Measurements from ENCODE around the gene SSMEM1. TPM values are rescaled to one million over a fixed set of nuclear protein-coding genes. Genes with fewer than 3 reads are reported as not detected.
"Not testable (repeated sequence)": the region's sequence is repeated elsewhere in the genome, so short reads cannot be mapped to it uniquely, and the experiment has no call there.

SSMEM1 gene
- total RNA-seq, 8 experiments from 2014 or later: not detected

DNA sequence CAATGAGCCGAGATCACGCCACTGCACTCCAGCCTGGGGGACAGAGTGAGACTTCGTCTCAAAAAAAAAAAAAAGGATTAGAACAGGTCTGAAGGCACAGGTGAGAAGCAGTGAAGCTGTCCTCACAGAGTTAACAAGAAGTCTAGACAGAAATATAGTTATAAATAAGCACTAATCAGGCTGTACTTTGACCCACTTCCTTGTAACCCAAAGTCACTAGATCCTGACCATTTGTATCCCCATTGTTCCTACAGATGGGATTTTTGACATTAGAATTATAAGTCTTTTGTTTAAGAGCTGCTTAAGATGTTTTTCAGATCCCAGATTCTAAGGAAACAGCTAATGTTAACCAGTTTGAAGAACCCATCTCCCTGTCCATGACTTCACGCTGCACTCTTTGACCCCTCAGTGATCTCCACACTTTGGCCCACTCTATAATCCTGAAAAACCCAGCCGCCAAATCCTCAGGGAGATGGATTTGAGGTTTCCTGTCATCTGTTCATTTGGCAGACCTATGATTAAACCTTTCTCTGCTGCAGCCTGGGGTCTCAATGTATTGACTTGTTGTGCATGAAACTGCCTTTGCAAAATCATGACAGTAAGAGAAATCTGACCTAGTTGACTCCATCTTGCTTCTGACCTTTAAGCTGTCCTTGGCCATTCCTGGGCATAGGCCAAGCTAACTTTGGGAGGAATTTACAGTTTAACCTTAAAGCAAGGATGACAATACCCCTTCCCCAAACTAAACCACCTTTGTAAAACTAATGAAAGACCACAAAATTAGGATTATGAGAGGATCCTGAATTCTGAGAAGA, 11.4 kb downstream of the SSMEM1 start:
- 78 to 100% (median 100%) methylated on average over 1 to 5 of the region's 5 CpGs; no CpG with 5 or more reads in 1 of the 10 experiments for WGBS, 10 experiments
- Histone ChIP-seq H3K4me1 (replicated peaks in 1 of 2) (no peaks in the 10 kb centered on the region), H3K27ac (no peak overlapping the region), H3K4me3 (no peak overlapping the region)
- in situ Hi-C loops (cut with MboI; ENCODE audit: low pct_unique_long_range_greater_than_20kb in 2 of 9, low sequenced_read_pairs in 9 of 9, unreplicated experiment in 9 of 9): loop anchor here in 3 of 9 experiments (25.0 kb wide), 3 partner anchors 218 to 493 kb away; partner anchors contain the start of genes CEP41 (in 1 of the 3) and MEST (in 1 of the 3)
- no peak for ATAC-seq (replicated peaks in 6 of 8)

DNA sequence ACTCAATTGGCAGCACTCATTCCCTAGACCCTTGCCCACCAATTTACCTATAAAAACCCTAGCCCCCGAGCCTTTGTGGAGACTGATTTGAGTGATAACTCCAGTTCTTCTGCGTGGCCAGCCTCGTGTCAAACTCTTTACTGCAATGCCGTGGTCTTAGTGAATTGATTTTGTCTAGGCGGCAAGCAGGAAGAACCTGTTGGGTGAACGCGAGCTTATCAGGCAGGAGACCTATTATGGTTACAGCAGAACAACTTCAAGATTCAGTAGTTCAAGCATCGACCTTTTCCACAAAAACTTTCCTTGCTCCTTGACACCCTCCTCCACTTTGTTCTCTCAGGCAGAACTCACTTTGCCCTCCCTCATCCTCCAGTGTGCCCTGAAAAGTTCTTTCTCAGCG, 12.2 kb downstream of the SSMEM1 start:
- Histone ChIP-seq H3K4me3 (no peak overlapping the region), H3K27ac (no peak overlapping the region), H3K4me1 (replicated peaks in 1 of 2) (no peaks in the 10 kb centered on the region)
- WGBS, 10 experiments: 40 to 95% (median 84%) methylated on average over 1 to 6 of the region's 9 CpGs; no CpG with 5 or more reads in 2 of the 10 experiments
- in situ Hi-C loops (cut with MboI; ENCODE audit: low pct_unique_long_range_greater_than_20kb in 2 of 9, low sequenced_read_pairs in 9 of 9, unreplicated experiment in 9 of 9): loop anchor here in 3 of 9 experiments (25.0 kb wide), 3 partner anchors 217 to 492 kb away; partner anchors contain the start of genes CEP41 (in 1 of the 3) and MEST (in 1 of the 3)
- no peak for ATAC-seq (replicated peaks in 6 of 8)

DNA sequence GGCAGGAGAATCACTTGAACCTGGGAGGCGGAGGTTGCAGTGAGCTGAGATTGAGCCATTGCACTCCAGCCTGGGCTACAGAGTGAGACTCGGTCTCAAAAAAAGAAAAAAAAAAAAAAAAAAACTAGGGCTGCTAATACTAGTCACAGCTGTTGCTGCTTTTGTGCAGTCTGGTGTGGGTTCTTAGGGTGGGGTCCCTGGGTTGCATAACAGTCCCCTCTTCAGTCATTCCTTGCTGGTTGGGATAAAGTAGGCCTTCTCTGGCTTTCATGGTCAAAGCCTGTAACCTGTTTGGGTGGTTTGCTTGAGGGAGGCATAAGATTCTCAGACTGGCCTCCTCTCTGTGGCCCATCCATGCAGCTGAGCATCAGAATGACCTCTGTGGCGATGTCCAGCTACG, 14.1 kb downstream of the SSMEM1 start:
- ATAC-seq (replicated peaks in 6 of 8): peak in 1 of 8 experiments; percentile 39
- no peak overlapping the region for H3K4me3 ChIP-seq
- whole genome bisulfite sequencing, 10 experiments: 36 to 100% (median 87%) methylated on average over 1 to 4 of the region's 4 CpGs; no CpG with 5 or more reads in 4 of the 10 experiments
- in situ Hi-C loops (cut with MboI; ENCODE audit: low pct_unique_long_range_greater_than_20kb in 2 of 9, low sequenced_read_pairs in 9 of 9, unreplicated experiment in 9 of 9): loop anchor here in 3 of 9 experiments (25.0 kb wide), 3 partner anchors 216 to 491 kb away; partner anchors contain the start of genes CEP41 (in 1 of the 3) and MEST (in 1 of the 3)
- no peaks in the 10 kb centered on the region for H3K4me1 ChIP-seq (replicated peaks in 1 of 2)
- no peak overlapping the region for H3K27ac ChIP-seq

DNA sequence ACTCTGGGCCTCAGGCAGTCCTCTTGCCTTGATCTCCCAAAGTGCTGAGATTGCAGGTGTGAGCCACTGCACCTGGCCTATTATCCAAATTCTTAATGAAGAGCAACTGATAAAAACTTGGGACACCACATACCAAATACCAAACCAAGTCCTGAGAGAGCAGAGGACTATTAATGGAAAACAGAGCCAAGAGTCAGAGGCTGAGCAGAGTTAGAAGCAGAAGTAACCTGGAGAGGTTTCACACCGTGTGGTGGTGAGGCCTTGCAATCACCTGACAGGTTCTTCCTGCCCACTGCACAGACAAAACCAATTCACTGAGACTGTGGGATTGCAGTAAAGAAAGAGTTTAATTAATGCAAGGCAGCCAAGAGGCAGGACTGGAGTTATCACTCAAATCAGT, 16.0 kb downstream of the SSMEM1 start:
- in situ Hi-C loops (cut with MboI; ENCODE audit: low pct_unique_long_range_greater_than_20kb in 2 of 9, low sequenced_read_pairs in 9 of 9, unreplicated experiment in 9 of 9): loop anchor here in 3 of 9 experiments (25.0 kb wide), 3 partner anchors 214 to 489 kb away; partner anchors contain the start of genes CEP41 (in 1 of the 3) and MEST (in 1 of the 3)
- 100% methylated on average over 1 of the region's 1 CpG; no CpG with 5 or more reads in 9 of the 10 experiments for WGBS, 10 experiments
- no peak for ATAC-seq (replicated peaks in 6 of 8)
- Histone ChIP-seq H3K4me3 (no peak overlapping the region), H3K4me1 (replicated peaks in 1 of 2) (peaks cover 7 to 8% of the 10 kb centered on the region in 2 donors), H3K27ac (no peak overlapping the region)

DNA sequence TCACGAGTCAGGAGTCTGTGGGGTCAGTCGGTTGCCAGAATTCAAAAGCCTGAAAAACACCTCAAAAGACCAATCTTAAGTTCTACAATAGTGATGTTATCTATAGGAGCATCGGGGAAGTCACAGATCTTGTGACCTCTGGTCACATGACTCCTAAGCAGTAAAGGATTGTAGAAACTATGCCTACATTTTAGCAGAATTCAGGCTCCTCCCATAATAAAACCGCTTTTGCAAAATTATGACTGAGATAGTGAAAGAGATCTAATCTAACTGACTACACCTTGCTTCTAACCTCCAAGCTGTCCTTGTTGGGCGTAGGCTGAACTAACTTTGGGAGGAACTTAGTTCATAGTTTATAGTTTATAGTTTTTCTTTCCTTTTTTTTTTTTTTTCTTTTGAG, 16.6 kb downstream of the SSMEM1 start:
- peaks cover 12 to 14% of the 10 kb centered on the region in 2 donors for H3K4me1 ChIP-seq (replicated peaks in 1 of 2)
- no peak overlapping the region for H3K27ac ChIP-seq
- no peak overlapping the region for H3K4me3 ChIP-seq
- no peak for ATAC-seq (replicated peaks in 6 of 8)
- in situ Hi-C loops (cut with MboI; ENCODE audit: low pct_unique_long_range_greater_than_20kb in 2 of 9, low sequenced_read_pairs in 9 of 9, unreplicated experiment in 9 of 9): loop anchor here in 3 of 9 experiments (25.0 kb wide), 3 partner anchors 213 to 488 kb away; partner anchors contain the start of genes CEP41 (in 1 of the 3) and MEST (in 1 of the 3)
- 60 to 94% (median 82%) methylated on average over 1 to 4 of the region's 5 CpGs; no CpG with 5 or more reads in 3 of the 10 experiments for whole genome bisulfite sequencing, 10 experiments

DNA sequence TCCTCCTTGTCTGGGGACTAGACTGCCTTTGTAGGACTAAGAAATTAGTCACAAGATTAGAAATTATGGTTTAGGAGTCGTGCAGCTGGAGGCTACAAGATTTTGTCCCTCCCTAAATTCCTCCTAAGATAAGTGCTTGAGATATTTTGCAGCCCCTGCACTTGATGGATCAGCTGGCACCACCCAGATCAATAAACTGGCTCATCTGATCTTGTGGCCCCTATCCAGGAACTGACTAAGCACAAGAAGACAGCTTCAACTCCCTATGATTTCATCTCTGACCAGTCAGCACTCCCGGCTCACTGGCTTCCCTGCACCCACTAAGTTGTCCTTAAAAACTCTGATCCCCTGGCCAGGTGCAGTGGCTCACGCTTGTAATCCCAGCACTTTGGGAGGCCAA, 17.3 kb downstream of the SSMEM1 start:
- H3K4me3 ChIP-seq; ATAC-seq (replicated peaks in 6 of 8); H3K27ac ChIP-seq: not testable (repeated sequence)
- 58 to 94% (median 89%) methylated on average over 2 to 3 of the region's 3 CpGs; no CpG with 5 or more reads in 7 of the 10 experiments for WGBS, 10 experiments
- peaks cover 14 to 18% of the 10 kb centered on the region in 2 donors for H3K4me1 ChIP-seq (replicated peaks in 1 of 2)
- in situ Hi-C loops (cut with MboI; ENCODE audit: low pct_unique_long_range_greater_than_20kb in 2 of 9, low sequenced_read_pairs in 9 of 9, unreplicated experiment in 9 of 9): loop anchor here in 4 of 9 experiments (25.0 kb wide), 3 partner anchors 212 to 487 kb away; partner anchors contain the start of genes CEP41 (in 1 of the 4) and MEST (in 1 of the 4)

DNA sequence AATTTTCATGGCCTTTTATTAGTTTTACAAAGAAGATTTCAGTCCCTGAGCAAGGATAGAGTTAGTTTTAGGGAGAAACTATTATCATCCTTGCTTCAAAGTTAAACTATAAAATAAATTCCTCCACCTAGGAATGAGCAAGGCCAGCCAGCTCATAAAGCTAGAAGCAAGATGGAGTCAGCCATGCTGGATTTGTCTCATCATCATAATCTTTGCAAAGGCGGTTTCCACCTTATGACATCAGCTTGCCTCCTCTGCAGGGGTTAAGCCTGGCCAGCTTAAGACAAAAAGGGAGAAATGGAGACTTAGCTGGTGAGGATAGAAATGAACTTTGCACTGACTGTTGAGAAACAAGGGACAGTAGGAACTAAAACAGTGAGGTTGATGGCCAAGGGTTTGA, 18.7 kb downstream of the SSMEM1 start:
- peaks cover 14 to 18% of the 10 kb centered on the region in 2 donors for H3K4me1 ChIP-seq (replicated peaks in 1 of 2)
- in situ Hi-C loops (cut with MboI; ENCODE audit: low pct_unique_long_range_greater_than_20kb in 2 of 9, low sequenced_read_pairs in 9 of 9, unreplicated experiment in 9 of 9): loop anchor here in 1 of 9 experiments (25.0 kb wide), 1 partner anchor 486 kb away; no protein-coding TSS in a partner anchor
- ATAC-seq (replicated peaks in 6 of 8): no peak
- H3K4me3 ChIP-seq: no peak overlapping the region
- 50 to 100% (median 94%) methylated on average over 1 of the region's 1 CpG; no CpG with 5 or more reads in 4 of the 10 experiments for WGBS, 10 experiments
- H3K27ac ChIP-seq: no peak overlapping the region

DNA sequence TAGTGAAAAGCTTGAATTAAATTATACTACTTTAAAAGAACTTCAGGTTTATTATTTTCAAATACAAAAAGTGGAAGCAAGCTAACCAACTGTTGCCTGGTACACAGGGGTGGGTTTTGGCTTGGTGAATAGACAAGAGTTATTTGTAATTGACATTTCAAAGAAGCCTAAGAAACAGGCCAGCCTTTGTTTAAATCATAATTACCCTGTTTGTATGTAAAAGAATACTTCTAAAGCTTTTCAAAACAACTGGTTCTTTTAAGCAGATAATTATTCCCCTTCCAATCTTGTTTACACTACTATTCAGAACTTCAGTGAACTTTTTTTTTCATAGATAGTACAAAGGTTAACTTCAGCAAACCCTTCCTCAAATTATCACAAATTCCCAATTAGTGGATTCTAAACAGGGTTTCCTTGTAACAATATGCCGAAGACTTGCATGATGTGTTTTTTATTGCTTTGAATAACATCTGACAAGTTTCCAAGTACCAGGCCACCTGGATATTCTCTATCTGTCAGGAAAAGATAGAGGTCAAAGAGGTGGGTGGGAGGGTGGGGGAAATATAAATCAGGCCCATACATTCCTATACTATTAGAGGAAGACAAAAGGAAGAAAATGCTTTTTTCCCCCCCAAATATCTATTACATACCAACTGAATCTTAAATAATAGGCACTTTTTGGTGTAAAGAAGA, 20.4 kb downstream of the SSMEM1 start:
- Histone ChIP-seq H3K4me3 (no peak overlapping the region), H3K27ac (no peak overlapping the region), H3K4me1 (replicated peaks in 1 of 2) (peaks cover 18 to 22% of the 10 kb centered on the region in 2 donors)
- 20 to 100% (median 50%) methylated on average over 1 of the region's 1 CpG; no CpG with 5 or more reads in 6 of the 10 experiments for WGBS, 10 experiments
- peak in 4 of 8 experiments; percentile 40 to 71 (median 54) for ATAC-seq (replicated peaks in 6 of 8)
- in situ Hi-C loops (cut with MboI; ENCODE audit: low pct_unique_long_range_greater_than_20kb in 2 of 9, low sequenced_read_pairs in 9 of 9, unreplicated experiment in 9 of 9): loop anchor here in 1 of 9 experiments (25.0 kb wide), 1 partner anchor 484 kb away; no protein-coding TSS in a partner anchor

DNA sequence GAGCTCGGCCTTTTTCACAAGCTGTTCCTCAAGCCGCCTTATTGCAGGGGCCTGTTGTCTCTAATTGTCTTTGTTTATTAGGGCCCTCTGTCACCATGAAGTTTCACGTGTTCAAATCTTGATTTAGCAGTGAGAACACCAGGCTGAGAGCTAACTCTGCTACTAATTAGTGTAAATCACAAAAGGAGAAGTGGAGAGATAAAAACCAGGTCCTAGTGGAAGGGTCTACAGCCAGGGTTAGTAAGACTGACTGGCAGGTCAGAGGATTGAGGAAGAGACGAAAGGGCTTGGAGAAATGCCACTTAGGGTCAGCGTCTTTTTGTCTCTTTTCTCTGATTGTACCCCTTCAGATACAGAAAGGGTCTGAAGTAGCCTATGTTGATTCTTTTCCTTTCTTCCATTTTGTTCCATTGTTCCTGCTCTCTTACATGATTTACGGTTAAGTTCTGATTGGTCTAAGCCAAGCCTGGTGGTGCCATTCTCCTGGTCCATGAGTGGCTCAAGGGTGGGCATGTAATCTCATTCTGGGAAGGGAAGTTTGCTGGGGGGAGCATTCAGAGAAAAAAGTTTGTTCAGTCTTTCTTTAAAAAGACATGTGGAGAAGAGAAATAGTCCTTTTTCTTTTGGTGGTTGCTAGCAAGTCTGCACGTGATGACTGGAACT, 21.3 kb downstream of the SSMEM1 start:
- ATAC-seq (replicated peaks in 6 of 8): peak in 5 of 8 experiments; percentile 12 to 62 (median 24)
- Histone ChIP-seq H3K4me3 (no peak overlapping the region), H3K4me1 (replicated peaks in 1 of 2) (peaks cover 18 to 22% of the 10 kb centered on the region in 2 donors), H3K27ac (no peak overlapping the region)
- WGBS, 10 experiments: 0 to 67% (median 45%) methylated on average over 1 to 6 of the region's 7 CpGs; no CpG with 5 or more reads in 1 of the 10 experiments
- in situ Hi-C loops (cut with MboI; ENCODE audit: low pct_unique_long_range_greater_than_20kb in 2 of 9, low sequenced_read_pairs in 9 of 9, unreplicated experiment in 9 of 9): loop anchor here in 1 of 9 experiments (25.0 kb wide), 1 partner anchor 483 kb away; no protein-coding TSS in a partner anchor

DNA sequence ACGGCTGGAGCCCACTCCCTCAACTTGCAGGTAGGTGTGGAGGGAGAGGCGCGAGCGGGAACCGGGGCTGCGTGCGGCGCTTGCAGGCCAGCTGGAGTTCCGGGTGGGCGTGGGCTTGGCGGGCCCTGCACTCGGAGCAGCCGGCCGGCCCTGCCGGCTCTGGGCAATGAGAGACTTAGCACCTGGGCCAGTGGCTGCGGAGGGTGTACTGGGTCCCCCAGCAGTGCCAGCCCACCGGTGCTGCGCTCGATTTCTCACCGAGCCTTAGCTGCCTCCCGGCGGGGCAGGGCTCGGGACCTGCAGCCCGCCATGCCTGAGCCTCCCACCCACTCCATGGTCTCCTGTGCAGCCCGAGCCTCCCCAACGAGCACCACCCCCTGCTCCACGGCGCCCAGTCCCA, 22.3 kb downstream of the SSMEM1 start:
- H3K4me3 ChIP-seq; ATAC-seq (replicated peaks in 6 of 8); H3K27ac ChIP-seq: not testable (repeated sequence)
- no CpG with 5 or more reads among the region's 28 CpGs for WGBS, 10 experiments
- H3K4me1 ChIP-seq (replicated peaks in 1 of 2): peaks cover 18 to 22% of the 10 kb centered on the region in 2 donors
- in situ Hi-C loops (cut with MboI; ENCODE audit: low pct_unique_long_range_greater_than_20kb in 2 of 9, low sequenced_read_pairs in 9 of 9, unreplicated experiment in 9 of 9): loop anchor here in 1 of 9 experiments (25.0 kb wide), 1 partner anchor 482 kb away; no protein-coding TSS in a partner anchor

DNA sequence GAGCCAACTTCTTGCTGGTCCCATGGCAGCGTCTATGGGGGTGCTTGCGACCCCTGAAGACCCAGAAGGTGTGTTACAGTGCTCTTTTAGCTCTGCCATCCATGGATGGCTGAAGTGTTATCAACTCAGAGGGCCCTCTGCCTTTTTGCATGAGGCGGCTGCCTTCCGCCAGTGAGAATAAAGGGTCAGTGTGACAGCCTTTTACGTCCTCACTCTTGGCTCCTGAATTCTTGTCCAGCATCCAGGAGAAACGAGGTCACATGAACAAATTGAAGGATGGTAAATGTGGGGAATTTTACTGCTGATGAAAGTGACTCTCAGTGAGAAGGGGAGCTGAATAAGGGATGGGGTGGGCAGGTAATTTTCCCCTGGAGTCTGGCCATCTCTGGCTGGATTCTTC, 24.1 kb downstream of the SSMEM1 start:
- Histone ChIP-seq H3K4me1 (replicated peaks in 1 of 2) (peaks cover 18 to 22% of the 10 kb centered on the region in 2 donors), H3K27ac (peak overlapping the region in 1 of 2 donors; percentile 47), H3K4me3 (no peak overlapping the region)
- in situ Hi-C loops (cut with MboI; ENCODE audit: low pct_unique_long_range_greater_than_20kb in 2 of 9, low sequenced_read_pairs in 9 of 9, unreplicated experiment in 9 of 9): loop anchor here in 1 of 9 experiments (25.0 kb wide), 1 partner anchor 481 kb away; no protein-coding TSS in a partner anchor
- ATAC-seq (replicated peaks in 6 of 8): peak in 1 of 8 experiments; percentile 32
- 14 to 89% (median 67%) methylated on average over 1 to 6 of the region's 6 CpGs; no CpG with 5 or more reads in 5 of the 10 experiments for WGBS, 10 experiments

All from motor neuron (in vitro differentiated cells).